Stimulated activated CD8-positive, alpha-beta memory T cell treated with anti-CD3 and anti-CD28 coated beads, Interleukin-7, amount 100 ng/mL, for 48 hours (primary cell): Measurements from ENCODE around the gene ASB3.
"Not testable (repeated sequence)": the region's sequence is repeated elsewhere in the genome, so short reads cannot be mapped to it uniquely, and the experiment has no call there.

ENCODE experiments used
- DNase-seq, 2 donors: peaks; one replicate each; pipeline ENCODE4 v3.0.0-alpha.2; 2020; ENCODE audit warnings: low read depth in 1 of 2; ENCODE audit errors: extremely low read depth in 1 of 2

The ASB3 gene

GRCh38 chr2:53786705-53787613, at the start of gene ASB3, which contains the start of gene ERLEC1:
Gene ASB3, minus strand, starts transcription at chr2:53786953. Its CDS starts 21,381 bp downstream, at chr2:53765572.
Gene ERLEC1, plus strand, starts transcription at chr2:53787044. Its CDS starts 167 bp downstream, at chr2:53787211.
- peak; percentile 83 to 89 for DNase-seq

GRCh38 chr2:53829980-53830290, 43.2 kb upstream of the ASB3 start:
- DNase-seq = not testable (repeated sequence)

GRCh38 chr2:53829273-53829979, 42.7 kb upstream of the ASB3 start:
- no peak for DNase-seq

GRCh38 chr2:53828331-53828730, 41.6 kb upstream of the ASB3 start:
- no peak for DNase-seq

GRCh38 chr2:53827398-53828175, 40.8 kb upstream of the ASB3 start:
- no peak for DNase-seq

GRCh38 chr2:53826587-53827397, 40.0 kb upstream of the ASB3 start:
- DNase-seq = no peak

GRCh38 chr2:53826030-53826410, 39.3 kb upstream of the ASB3 start:
- no peak for DNase-seq

GRCh38 chr2:53823639-53824038, 36.9 kb upstream of the ASB3 start:
- not testable (repeated sequence) for DNase-seq

- no peak for DNase-seq
Observed at GRCh38 chr2:53821810-53822209, 35.1 kb upstream of the ASB3 start.

- DNase-seq = no peak
Observed at GRCh38 chr2:53820711-53821110, 34.0 kb upstream of the ASB3 start.

- DNase-seq = no peak
Observed at GRCh38 chr2:53820048-53820447, 33.3 kb upstream of the ASB3 start.

GRCh38 chr2:53819634-53820033, 32.9 kb upstream of the ASB3 start:
- no peak for DNase-seq

GRCh38 chr2:53818854-53819435, 32.2 kb upstream of the ASB3 start:
- no peak for DNase-seq

- no peak for DNase-seq
Observed at GRCh38 chr2:53813151-53813550, 26.4 kb upstream of the ASB3 start.

- DNase-seq = no peak
Observed at GRCh38 chr2:53811601-53812000, 24.8 kb upstream of the ASB3 start.

- no peak for DNase-seq
Observed at GRCh38 chr2:53802617-53803151, 15.9 kb upstream of the ASB3 start.

- no peak for DNase-seq
Observed at GRCh38 chr2:53801547-53801946, 14.8 kb upstream of the ASB3 start.

- no peak for DNase-seq
Observed at GRCh38 chr2:53793821-53794220, 7.1 kb upstream of the ASB3 start.

GRCh38 chr2:53793261-53793660, 6.5 kb upstream of the ASB3 start:
- DNase-seq = no peak
